GM12873 (cell line): ENCODE data around the gene GAS2L2.

ENCODE experiments used
- TF ChIP-seq, protein P1 (sequence below): IDR thresholded peaks from 2 replicates; pipeline ENCODE4 v1.5.1; 2012; ENCODE audit warnings: low read depth, mild to moderate bottlenecking, moderate library complexity, low read length, control low read depth; ENCODE audit not compliant: insufficient read depth; ENCODE audit errors: missing control alignments

Gene GAS2L2

GRCh38 chr17:35764123-35764991, 11.3 kb upstream of the GAS2L2 start:
- TF ChIP-seq, protein P1, sequence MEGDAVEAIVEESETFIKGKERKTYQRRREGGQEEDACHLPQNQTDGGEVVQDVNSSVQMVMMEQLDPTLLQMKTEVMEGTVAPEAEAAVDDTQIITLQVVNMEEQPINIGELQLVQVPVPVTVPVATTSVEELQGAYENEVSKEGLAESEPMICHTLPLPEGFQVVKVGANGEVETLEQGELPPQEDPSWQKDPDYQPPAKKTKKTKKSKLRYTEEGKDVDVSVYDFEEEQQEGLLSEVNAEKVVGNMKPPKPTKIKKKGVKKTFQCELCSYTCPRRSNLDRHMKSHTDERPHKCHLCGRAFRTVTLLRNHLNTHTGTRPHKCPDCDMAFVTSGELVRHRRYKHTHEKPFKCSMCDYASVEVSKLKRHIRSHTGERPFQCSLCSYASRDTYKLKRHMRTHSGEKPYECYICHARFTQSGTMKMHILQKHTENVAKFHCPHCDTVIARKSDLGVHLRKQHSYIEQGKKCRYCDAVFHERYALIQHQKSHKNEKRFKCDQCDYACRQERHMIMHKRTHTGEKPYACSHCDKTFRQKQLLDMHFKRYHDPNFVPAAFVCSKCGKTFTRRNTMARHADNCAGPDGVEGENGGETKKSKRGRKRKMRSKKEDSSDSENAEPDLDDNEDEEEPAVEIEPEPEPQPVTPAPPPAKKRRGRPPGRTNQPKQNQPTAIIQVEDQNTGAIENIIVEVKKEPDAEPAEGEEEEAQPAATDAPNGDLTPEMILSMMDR = peak; percentile 96

DNA sequence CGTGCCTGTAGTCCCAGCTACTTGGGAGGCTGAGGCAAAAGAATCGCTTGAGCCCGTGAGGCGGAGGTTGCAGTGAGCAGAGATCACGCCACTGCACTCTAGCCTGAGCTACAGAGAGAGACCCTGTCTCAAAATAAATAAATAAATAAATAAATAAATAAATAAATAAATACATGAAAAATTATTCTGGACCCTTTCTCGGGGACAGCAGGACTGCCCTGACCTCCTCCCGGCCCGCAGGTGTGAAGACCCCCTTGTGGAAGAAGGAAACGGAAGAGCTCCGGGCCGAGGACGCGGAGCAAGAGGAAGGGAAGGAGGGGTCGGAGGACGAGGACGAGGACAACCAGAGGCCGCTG, 10.7 kb upstream of the GAS2L2 start:
- TF ChIP-seq, protein P1 = no peak

GRCh38 chr17:35761601-35762000, 8.6 kb upstream of the GAS2L2 start:
- TF ChIP-seq, protein P1 = no peak

- TF ChIP-seq, protein P1 = no peak
Measured at GRCh38 chr17:35760587-35760986, 7.5 kb upstream of the GAS2L2 start, which contains the start of gene C17orf50. C17orf50 (plus strand) TSS chr17:35760887; CDS start chr17:35760942, 55 bp downstream.

- TF ChIP-seq, protein P1 = no peak
Measured at GRCh38 chr17:35757243-35757642, 4.2 kb upstream of the GAS2L2 start.

- TF ChIP-seq, protein P1 = no peak
Measured at GRCh38 chr17:35752471-35752870, 568 bp downstream of the GAS2L2 start.

DNA sequence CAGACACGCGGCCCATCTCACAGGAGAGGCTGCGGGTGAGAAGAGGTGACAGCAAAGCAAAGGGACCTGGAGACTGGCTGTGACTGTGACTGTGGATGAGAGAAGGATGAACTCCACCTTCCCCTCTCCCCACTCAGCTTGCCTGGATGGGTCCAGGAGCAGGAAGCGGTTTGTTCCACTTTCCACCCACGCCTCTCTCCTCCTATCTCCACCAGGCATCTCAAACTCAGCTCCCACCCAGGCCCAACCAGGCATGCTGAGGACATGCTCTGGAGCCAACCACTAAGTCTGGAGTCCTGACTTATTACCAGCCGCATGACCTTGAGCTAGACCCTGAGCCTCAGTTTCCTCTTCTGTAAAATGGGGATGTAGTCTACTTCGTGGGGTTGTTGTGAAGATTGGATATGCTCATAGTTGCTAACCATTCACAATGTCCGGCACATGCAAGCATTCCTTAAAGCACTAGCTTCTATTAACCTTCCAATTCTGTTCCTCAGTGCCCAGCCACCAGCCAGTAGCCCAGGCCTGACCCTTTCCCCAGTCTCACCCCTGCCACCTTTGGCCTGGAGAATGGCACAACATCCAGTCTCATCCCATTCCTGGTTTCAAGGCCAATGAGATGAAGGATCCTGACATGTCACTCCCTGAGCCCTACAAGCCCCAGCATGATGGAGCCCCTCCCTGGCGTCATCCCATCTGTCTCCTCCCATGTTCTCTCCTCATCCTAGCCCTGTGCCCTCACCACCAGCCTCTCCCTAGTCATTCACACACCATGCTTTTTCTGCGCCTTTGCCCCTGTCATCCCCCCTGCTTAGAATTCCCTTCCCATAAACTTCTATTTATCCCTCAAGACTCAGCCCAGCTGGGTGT, 2.3 kb downstream of the GAS2L2 start:
- TF ChIP-seq, protein P1 = no peak
